ENCODE results near the gene LCA5L. TPM values are rescaled to one million over a fixed set of nuclear protein-coding genes. Genes with fewer than 3 reads are reported as not detected.

Gene LCA5L
- total RNA-seq, 1 donor, result 2.2 TPM

GRCh38 chr21:39483917-39484316, 38.3 kb upstream of the LCA5L start:
- no peaks in the 10 kb centered on the region for H3K27me3 ChIP-seq (ENCODE audit: insufficient read depth, low read length)
- no peaks in the 10 kb centered on the region for H3K36me3 ChIP-seq (ENCODE audit: insufficient read depth, low read length)
- H3K4me3 ChIP-seq (ENCODE audit: insufficient read depth, low read length), result no peak overlapping the region
- DNase-seq (ENCODE audit: insufficient read length, low spot score, missing footprints), result no peak
- no peak for TF ChIP-seq CTCF (IDR thresholded peaks at IDR 0.05; ENCODE audit: extremely low read depth, low read depth, low read length)
- H3K27ac ChIP-seq (ENCODE audit: low read depth, low read length), result no peak overlapping the region
- H2AFZ ChIP-seq (ENCODE audit: low read length), result no peak overlapping the region
- no peaks in the 10 kb centered on the region for H3K9me3 ChIP-seq (ENCODE audit: low read depth, low read length)
- H3K79me2 ChIP-seq (ENCODE audit: insufficient read depth, low read length), result no peaks in the 10 kb centered on the region
- no peak overlapping the region for H3K4me2 ChIP-seq (ENCODE audit: insufficient read depth, low read length)
- peaks cover 12% of the 10 kb centered on the region for H3K4me1 ChIP-seq (ENCODE audit: insufficient read depth, low read length)
- no peaks in the 10 kb centered on the region for H4K20me1 ChIP-seq (ENCODE audit: insufficient read depth, low read length)

GRCh38 chr21:39481886-39482285, 36.3 kb upstream of the LCA5L start:
- H3K79me2 ChIP-seq (ENCODE audit: insufficient read depth, low read length), result no peaks in the 10 kb centered on the region
- H3K27ac ChIP-seq (ENCODE audit: low read depth, low read length), result no peak overlapping the region
- no peak for TF ChIP-seq CTCF (IDR thresholded peaks at IDR 0.05; ENCODE audit: extremely low read depth, low read depth, low read length)
- H3K9me3 ChIP-seq (ENCODE audit: low read depth, low read length), result no peaks in the 10 kb centered on the region
- H2AFZ ChIP-seq (ENCODE audit: low read length), result no peak overlapping the region
- no peak overlapping the region for H3K4me2 ChIP-seq (ENCODE audit: insufficient read depth, low read length)
- peaks cover 12% of the 10 kb centered on the region for H3K4me1 ChIP-seq (ENCODE audit: insufficient read depth, low read length)
- H4K20me1 ChIP-seq (ENCODE audit: insufficient read depth, low read length), result no peaks in the 10 kb centered on the region
- DNase-seq (ENCODE audit: insufficient read length, low spot score, missing footprints), result no peak
- H3K36me3 ChIP-seq (ENCODE audit: insufficient read depth, low read length), result no peaks in the 10 kb centered on the region
- H3K4me3 ChIP-seq (ENCODE audit: insufficient read depth, low read length), result no peak overlapping the region
- no peaks in the 10 kb centered on the region for H3K27me3 ChIP-seq (ENCODE audit: insufficient read depth, low read length)

- H3K79me2 ChIP-seq (ENCODE audit: insufficient read depth, low read length), result no peaks in the 10 kb centered on the region
Measured at GRCh38 chr21:39480271-39480670, 34.7 kb upstream of the LCA5L start.

GRCh38 chr21:39479814-39480182, 34.2 kb upstream of the LCA5L start:
- Histone ChIP-seq H3K79me2 (ENCODE audit: insufficient read depth, low read length) (no peaks in the 10 kb centered on the region), H3K4me1 (ENCODE audit: insufficient read depth, low read length) (peaks cover 11% of the 10 kb centered on the region), H3K27ac (ENCODE audit: low read depth, low read length) (no peak overlapping the region), H3K27me3 (ENCODE audit: insufficient read depth, low read length) (no peaks in the 10 kb centered on the region), H3K36me3 (ENCODE audit: insufficient read depth, low read length) (no peaks in the 10 kb centered on the region), H2AFZ (ENCODE audit: low read length) (no peak overlapping the region), H3K4me3 (ENCODE audit: insufficient read depth, low read length) (no peak overlapping the region), H4K20me1 (ENCODE audit: insufficient read depth, low read length) (no peaks in the 10 kb centered on the region), H3K4me2 (ENCODE audit: insufficient read depth, low read length) (no peak overlapping the region), H3K9me3 (ENCODE audit: low read depth, low read length) (no peaks in the 10 kb centered on the region)
- DNase-seq (ENCODE audit: insufficient read length, low spot score, missing footprints), result no peak
- TF ChIP-seq CTCF (IDR thresholded peaks at IDR 0.05; ENCODE audit: extremely low read depth, low read depth, low read length), result no peak

More at GRCh38 chr21:39480271-39480670, 34.7 kb upstream of the LCA5L start:
- Histone ChIP-seq H3K36me3 (ENCODE audit: insufficient read depth, low read length) (no peaks in the 10 kb centered on the region), H3K9me3 (ENCODE audit: low read depth, low read length) (no peaks in the 10 kb centered on the region), H3K27ac (ENCODE audit: low read depth, low read length) (no peak overlapping the region), H3K27me3 (ENCODE audit: insufficient read depth, low read length) (no peaks in the 10 kb centered on the region), H3K4me2 (ENCODE audit: insufficient read depth, low read length) (no peak overlapping the region), H3K4me1 (ENCODE audit: insufficient read depth, low read length) (peaks cover 12% of the 10 kb centered on the region), H4K20me1 (ENCODE audit: insufficient read depth, low read length) (no peaks in the 10 kb centered on the region), H2AFZ (ENCODE audit: low read length) (no peak overlapping the region), H3K4me3 (ENCODE audit: insufficient read depth, low read length) (no peak overlapping the region)
- no peak for TF ChIP-seq CTCF (IDR thresholded peaks at IDR 0.05; ENCODE audit: extremely low read depth, low read depth, low read length)
- DNase-seq (ENCODE audit: insufficient read length, low spot score, missing footprints), result no peak

Measured in osteoblast (primary cell).